ENCODE results near the gene DPF3. TPM values are rescaled to one million over a fixed set of nuclear protein-coding genes. Genes with fewer than 3 reads are reported as not detected.
A peak's percentile ranks its signal among the peaks of the same experiment; 100 is the strongest.

Gene DPF3
- polyA plus RNA-seq, 2 of the 4 experiments (the other 2 are of a cell fraction): 0.05 to 0.09 TPM

- WGBS (ENCODE audit: missing lambda C conversion rate): 19% methylated on average over 3 of the region's 3 CpGs
- FAIRE-seq (no peak), DNase-seq (ENCODE audit: low read depth in 1 of 2, low spot score in 1 of 2) (no peak), ATAC-seq (no peak)
- no peak overlapping the region for H3K27ac ChIP-seq
- H3K4me2 ChIP-seq: no peak overlapping the region
- ChIA-PET CTCF (no interaction called here), POLR2A (no interaction called here)
- TF ChIP-seq, protein P1, sequence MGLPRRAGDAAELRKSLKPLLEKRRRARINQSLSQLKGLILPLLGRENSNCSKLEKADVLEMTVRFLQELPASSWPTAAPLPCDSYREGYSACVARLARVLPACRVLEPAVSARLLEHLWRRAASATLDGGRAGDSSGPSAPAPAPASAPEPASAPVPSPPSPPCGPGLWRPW (IDR thresholded peaks at IDR 0.05): no peak
- TF ChIP-seq, protein P2, sequence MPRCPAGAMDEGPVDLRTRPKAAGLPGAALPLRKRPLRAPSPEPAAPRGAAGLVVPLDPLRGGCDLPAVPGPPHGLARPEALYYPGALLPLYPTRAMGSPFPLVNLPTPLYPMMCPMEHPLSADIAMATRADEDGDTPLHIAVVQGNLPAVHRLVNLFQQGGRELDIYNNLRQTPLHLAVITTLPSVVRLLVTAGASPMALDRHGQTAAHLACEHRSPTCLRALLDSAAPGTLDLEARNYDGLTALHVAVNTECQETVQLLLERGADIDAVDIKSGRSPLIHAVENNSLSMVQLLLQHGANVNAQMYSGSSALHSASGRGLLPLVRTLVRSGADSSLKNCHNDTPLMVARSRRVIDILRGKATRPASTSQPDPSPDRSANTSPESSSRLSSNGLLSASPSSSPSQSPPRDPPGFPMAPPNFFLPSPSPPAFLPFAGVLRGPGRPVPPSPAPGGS (IDR thresholded peaks at IDR 0.05): no peak
- no peak for TF ChIP-seq RNF2 (IDR thresholded peaks at IDR 0.05; ENCODE audit: borderline replicate concordance, low read depth)
- TF ChIP-seq, protein P3, sequence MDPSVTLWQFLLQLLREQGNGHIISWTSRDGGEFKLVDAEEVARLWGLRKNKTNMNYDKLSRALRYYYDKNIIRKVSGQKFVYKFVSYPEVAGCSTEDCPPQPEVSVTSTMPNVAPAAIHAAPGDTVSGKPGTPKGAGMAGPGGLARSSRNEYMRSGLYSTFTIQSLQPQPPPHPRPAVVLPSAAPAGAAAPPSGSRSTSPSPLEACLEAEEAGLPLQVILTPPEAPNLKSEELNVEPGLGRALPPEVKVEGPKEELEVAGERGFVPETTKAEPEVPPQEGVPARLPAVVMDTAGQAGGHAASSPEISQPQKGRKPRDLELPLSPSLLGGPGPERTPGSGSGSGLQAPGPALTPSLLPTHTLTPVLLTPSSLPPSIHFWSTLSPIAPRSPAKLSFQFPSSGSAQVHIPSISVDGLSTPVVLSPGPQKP (IDR thresholded peaks at IDR 0.05; ENCODE audit: low read depth, low read length): no peak
- TF ChIP-seq KDM5A (IDR thresholded peaks at IDR 0.05): no peak
- TF ChIP-seq EHF (CRISPR knock-in tag; IDR thresholded peaks at IDR 0.05): no peak
- no peak for TF ChIP-seq MYC (IDR thresholded peaks at IDR 0.05; ENCODE audit: borderline replicate concordance, low read length)
- TF ChIP-seq NPAS2 (CRISPR knock-in tag; IDR thresholded peaks at IDR 0.05; ENCODE audit: borderline replicate concordance): no peak
- TF ChIP-seq SREBF2 (IDR thresholded peaks at IDR 0.05): no peak
- no peak for TF ChIP-seq EHMT2 (IDR thresholded peaks at IDR 0.05; ENCODE audit: low read depth)
- no peak for TF ChIP-seq TFCP2L1 (CRISPR knock-in tag; IDR thresholded peaks at IDR 0.05)
- TF ChIP-seq HDAC2 (IDR thresholded peaks at IDR 0.05): no peak
- TF ChIP-seq CHD2 (IDR thresholded peaks at IDR 0.05; ENCODE audit: low read length, partially characterized antibody): no peak
- H3K9me3 ChIP-seq: 0 out of 3 replicates have a peak, but pooled peaks cover 4% of the 10 kb centered on the region
- H3K4me3 ChIP-seq: no peak overlapping the region
- no peaks in the 10 kb centered on the region for H3K4me1 ChIP-seq
These were observed 218.8 kb downstream of the DPF3 start for GRCh38 chr14:72675126-72675525.

DNA sequence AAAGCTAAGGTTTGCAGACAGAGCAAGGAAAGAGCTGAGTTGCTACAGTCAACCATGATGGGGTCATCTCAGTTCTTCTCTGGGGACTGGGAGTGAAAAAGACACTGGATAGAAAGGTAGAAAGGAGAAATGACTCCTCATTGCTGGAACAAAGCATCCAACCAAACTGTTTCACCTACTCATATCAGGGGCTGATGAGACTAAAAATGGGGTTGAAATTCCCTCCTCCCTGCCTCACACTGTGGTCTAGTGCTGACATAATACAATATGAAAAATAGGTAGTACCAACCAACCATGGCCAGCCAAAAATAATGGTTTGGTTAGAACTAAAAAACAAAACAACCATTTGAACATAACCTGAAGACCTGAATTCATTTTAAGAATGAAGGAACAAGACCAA lies 220.7 kb downstream of the DPF3 start:
- no peak overlapping the region for H3K27ac ChIP-seq
- H3K4me1 ChIP-seq: no peaks in the 10 kb centered on the region
- CTCF ChIA-PET: no interaction called here

GRCh38 chr14:72666610-72667009 lies 227.3 kb downstream of the DPF3 start:
- ChIA-PET POLR2A (no interaction called here), CTCF (interaction anchor here (0.6 to 1.1 kb wide), 2 partner anchors 89 to 153 kb away, joined by 3 read pairs; no protein-coding TSS in a partner anchor)
- no peak for TF ChIP-seq MAFK (IDR thresholded peaks at IDR 0.05; ENCODE audit: partially characterized antibody)
- no peak for TF ChIP-seq USF2 (IDR thresholded peaks at IDR 0.05)
- TF ChIP-seq EP300 (IDR thresholded peaks at IDR 0.05): no peak
- TF ChIP-seq EHMT2 (IDR thresholded peaks at IDR 0.05; ENCODE audit: low read depth): no peak
- TF ChIP-seq JUNB (IDR thresholded peaks at IDR 0.05): no peak
- TF ChIP-seq TP53 (CRISPR knock-in tag; IDR thresholded peaks at IDR 0.05): no peak
- no peak for TF ChIP-seq MYC (IDR thresholded peaks at IDR 0.05; ENCODE audit: borderline replicate concordance, low read length)
- TF ChIP-seq RARB (CRISPR knock-in tag; IDR thresholded peaks at IDR 0.05): no peak
- no peak overlapping the region for H3K4me3 ChIP-seq
- H3K4me2 ChIP-seq: peak overlapping the region; percentile 24; the same call in 1 of the 3 replicates
- ATAC-seq (0 out of 6 replicates have a peak, but pooled peaks of 1 of the 2 experiments have one; percentile 20), DNase-seq (ENCODE audit: low read depth in 1 of 2, low spot score in 1 of 2) (peak; percentile 14 to 36), FAIRE-seq (no peak)
- no peak overlapping the region for H3K27ac ChIP-seq
- 0% methylated on average over 1 of the region's 1 CpG for WGBS (ENCODE audit: missing lambda C conversion rate)
- H3K4me1 ChIP-seq: peaks cover 29% of the 10 kb centered on the region
- H3K9me3 ChIP-seq: no peaks in the 10 kb centered on the region

More for the DNA sequence above, 220.7 kb downstream of the DPF3 start:
- FAIRE-seq (no peak), ATAC-seq (no peak), DNase-seq (ENCODE audit: low read depth in 1 of 2, low spot score in 1 of 2) (no peak)
- H3K4me2 ChIP-seq: no peak overlapping the region
- H3K4me3 ChIP-seq: no peak overlapping the region
- H3K9me3 ChIP-seq: 0 out of 3 replicates have a peak, but pooled peaks cover 4% of the 10 kb centered on the region
- POLR2A ChIA-PET: no interaction called here
- TF ChIP-seq KDM1A (IDR thresholded peaks at IDR 0.05; ENCODE audit: low read depth) (no peak), MAZ (IDR thresholded peaks at IDR 0.05; ENCODE audit: borderline replicate concordance, low read depth, low read length) (no peak)

All from A549 (cell line).